HG03342 (cell line): Measurements from ENCODE around the gene RNF141.

Experiments
- ATAC-seq: cut with Tn5 transposase; IDR thresholded peaks from one replicate; pipeline ENCODE4 v1.9.1; 2021; ENCODE audit warnings: mild to moderate bottlenecking, moderate library complexity; ENCODE audit not compliant: unreplicated experiment

The RNF141 gene

DNA sequence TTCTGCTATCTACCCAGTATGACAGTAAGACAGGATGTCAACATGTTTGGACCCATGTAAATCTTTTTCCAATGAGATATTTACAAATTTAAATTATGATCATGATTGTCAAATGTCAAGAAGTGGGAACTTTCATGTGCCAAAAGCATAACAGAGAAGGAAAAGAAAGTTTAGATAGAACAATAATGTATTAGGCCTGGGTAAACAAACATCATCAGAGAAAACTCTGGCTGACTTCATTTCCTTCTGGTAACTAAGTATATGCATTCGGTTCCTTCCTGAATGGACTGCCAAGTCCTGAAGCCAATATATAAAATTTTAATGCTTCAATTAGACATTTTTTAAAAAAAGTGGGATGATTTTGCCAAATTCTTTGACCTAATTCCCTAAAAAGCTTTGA is 16.5 kb downstream of the RNF141 start:
- no peak for ATAC-seq

DNA sequence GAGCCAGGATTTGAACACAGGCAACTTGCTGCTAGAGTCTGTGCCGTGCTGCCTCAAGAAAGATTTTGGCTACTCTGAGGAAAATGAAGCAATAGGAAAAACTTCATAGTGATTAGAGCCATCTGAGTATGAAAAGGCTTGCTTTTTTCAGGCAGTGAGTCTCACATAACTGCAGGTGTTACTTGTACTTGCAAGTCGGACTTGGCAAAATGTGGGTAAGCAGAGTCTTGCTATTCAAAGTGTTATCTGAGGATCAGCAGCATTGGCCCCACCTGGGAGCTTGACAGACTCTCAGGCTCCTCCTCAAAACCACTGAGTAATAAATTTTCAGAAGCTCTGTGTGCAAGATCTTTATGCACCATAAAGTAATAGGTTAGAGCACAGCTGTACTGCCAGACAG is 18.1 kb downstream of the RNF141 start:
- no peak for ATAC-seq

- no peak for ATAC-seq
These were observed 18.7 kb downstream of the RNF141 start for GRCh38 chr11:10522276-10522675.

DNA sequence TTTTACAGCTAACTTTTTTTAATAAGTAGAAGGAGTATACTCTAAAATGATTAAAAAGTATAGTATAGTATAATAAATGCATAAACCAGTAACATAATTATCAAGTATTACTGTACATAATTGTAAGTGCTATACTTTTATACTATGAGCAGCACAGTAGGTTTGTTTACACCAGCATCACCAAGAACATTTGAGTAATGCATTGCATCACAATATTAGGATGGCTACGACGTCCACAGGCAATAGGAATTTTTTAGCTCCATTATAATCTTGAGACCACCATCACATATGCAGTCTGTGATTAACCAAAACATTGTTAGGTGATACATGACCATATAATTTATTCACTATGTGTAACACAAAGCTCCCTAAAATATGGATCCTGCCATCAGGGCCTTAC is 20.4 kb downstream of the RNF141 start:
- no peak for ATAC-seq

- no peak for ATAC-seq
These were observed 21.4 kb downstream of the RNF141 start for GRCh38 chr11:10519630-10520029.

DNA sequence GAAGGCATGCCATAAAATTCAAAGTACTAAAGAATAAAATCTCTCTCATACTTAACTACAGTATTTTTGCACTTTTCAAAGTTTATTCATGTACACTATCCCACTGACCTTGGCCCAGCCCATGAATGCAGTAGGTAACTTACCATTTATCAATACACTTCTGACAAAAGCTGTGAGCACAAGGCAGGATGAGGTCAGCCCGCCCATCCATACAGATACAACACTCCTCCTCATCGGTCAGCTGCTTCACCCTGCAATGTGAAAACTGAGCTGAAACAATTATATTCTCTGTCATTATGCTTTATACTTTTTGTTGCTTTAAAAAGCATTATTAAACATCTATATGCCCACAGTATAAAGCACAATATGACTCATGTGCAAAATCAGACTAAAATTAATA is 22.1 kb downstream of the RNF141 start:
- ATAC-seq = no peak

- ATAC-seq = no peak
These were observed 22.9 kb downstream of the RNF141 start for GRCh38 chr11:10518123-10518522.

GRCh38 chr11:10515418-10515817 is 25.6 kb downstream of the RNF141 start:
- no peak for ATAC-seq

- ATAC-seq = no peak
These were observed 26.3 kb downstream of the RNF141 start for GRCh38 chr11:10514709-10515108.

DNA sequence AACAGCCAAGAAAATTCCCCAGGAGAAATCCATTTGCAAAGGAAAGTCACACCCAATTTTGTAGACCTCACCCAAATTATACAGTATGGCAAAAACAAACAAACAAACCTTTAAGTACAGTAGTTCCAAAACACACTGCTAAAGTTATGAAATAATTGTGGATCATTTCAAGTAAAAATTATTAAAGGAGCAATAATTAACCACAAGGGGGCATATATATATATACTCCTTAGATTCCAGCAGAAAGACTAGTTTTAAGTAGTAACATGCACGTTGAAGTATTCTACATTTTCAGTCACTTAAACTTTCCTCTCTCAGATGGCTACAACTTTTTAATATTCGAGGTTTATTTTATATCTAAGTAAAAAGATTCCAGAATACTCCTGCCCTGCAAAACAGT is 26.8 kb downstream of the RNF141 start:
- ATAC-seq = no peak

- ATAC-seq = no peak
These were observed 29.8 kb downstream of the RNF141 start for GRCh38 chr11:10511181-10511621.

- ATAC-seq = no peak
These were observed 35.0 kb downstream of the RNF141 start for GRCh38 chr11:10506008-10506370.

DNA sequence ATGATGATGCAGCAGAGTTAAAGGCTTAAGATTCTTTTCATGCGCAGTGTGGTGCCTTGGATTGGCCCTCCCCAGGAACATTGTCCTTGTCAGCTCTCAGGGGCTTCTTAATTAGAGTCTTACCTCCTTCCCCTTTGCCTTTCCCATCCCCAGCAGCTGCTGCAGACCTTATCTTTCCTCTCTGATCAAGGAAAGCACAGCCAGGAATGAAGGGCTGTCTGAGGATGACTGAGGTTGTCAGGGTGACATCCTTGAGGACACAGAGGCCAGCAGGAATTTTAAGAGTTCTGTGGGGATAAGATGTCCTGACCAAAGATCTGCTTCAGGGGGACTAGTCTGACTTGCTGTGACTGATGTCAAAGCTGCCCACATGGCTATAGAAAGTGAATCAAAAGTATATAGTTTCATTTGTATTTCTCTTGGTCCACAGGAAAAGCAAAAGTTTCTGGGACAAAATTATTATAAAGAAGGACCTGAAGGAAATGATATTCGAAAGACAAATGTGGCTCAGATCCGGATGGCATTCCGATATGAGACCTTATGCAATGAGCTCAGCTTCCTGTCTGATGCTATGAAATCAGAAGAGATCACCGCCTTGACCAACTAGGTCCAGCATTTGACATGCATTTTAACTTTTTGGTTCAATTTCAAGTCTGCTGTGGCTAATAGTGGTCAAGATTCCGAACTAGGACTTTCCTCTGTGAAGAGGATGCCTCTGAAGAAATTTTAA is 35.5 kb downstream of the RNF141 start:
- ATAC-seq = no peak

GRCh38 chr11:10504490-10504889 is 36.5 kb downstream of the RNF141 start:
- ATAC-seq = no peak

DNA sequence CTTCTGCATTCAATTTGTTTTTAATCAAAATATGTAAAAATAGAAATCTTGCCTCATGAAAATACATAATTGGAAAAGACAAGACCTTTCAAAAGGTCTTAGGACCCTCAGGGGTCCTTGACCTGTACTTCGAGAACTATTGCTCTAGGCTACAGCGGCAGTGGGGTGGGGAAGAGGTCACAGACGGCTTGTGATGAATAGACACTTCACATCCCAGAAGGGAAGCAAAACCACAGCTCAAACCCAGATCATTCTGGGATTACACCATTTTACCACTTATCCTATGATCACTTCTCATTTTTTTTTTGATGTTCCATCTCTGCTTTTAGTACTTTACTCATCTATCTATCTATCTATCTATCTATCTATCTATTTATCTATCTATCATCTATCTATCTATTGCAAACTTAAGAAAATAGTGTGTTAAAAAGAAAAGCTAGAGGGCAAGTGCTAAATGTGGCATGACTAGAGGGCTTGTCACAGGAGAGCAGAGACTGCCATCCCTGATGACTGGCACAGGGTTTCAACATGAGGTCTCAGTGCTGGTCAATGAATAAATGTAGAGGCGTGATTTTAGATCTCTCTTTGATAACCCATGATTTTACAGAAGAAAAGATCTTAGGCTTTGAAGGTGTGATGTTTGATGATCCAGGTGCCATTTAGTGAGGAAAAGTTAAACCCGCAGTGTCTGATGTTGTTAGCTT is 37.1 kb downstream of the RNF141 start:
- ATAC-seq = no peak

- no peak for ATAC-seq
These were observed 37.8 kb downstream of the RNF141 start for GRCh38 chr11:10503221-10503620.

- ATAC-seq = no peak
These were observed 38.2 kb downstream of the RNF141 start for GRCh38 chr11:10502770-10503169.

DNA sequence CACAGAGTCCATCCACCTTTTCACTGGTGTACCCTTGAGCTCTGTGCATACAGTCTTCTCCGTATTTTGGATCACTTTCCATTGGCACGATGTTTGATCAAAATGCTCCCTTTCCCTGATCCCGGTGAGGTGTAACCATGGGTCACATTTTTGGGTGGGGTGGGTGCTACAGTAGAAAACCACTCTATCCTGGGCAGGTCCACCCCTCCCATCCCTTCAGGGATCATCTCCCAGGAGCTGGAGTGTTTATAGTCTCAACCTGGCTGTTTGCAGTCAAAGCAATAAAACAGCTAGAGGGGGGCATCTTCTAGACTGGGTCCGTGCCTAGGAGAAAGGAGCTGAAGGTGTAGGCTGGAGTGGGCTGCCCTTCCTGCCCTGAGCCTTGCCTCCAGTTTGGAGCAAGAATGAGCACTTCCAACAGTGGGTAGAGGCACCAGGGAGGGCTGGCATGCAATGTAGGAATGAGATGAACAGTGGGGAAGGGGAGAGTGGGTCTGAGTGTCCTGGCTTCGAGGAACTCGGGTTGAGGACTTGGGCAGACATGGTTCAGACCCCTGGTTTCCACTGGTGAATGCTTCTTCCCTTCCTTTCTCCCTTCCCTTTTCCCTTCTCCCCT is 38.8 kb downstream of the RNF141 start:
- ATAC-seq = no peak

DNA sequence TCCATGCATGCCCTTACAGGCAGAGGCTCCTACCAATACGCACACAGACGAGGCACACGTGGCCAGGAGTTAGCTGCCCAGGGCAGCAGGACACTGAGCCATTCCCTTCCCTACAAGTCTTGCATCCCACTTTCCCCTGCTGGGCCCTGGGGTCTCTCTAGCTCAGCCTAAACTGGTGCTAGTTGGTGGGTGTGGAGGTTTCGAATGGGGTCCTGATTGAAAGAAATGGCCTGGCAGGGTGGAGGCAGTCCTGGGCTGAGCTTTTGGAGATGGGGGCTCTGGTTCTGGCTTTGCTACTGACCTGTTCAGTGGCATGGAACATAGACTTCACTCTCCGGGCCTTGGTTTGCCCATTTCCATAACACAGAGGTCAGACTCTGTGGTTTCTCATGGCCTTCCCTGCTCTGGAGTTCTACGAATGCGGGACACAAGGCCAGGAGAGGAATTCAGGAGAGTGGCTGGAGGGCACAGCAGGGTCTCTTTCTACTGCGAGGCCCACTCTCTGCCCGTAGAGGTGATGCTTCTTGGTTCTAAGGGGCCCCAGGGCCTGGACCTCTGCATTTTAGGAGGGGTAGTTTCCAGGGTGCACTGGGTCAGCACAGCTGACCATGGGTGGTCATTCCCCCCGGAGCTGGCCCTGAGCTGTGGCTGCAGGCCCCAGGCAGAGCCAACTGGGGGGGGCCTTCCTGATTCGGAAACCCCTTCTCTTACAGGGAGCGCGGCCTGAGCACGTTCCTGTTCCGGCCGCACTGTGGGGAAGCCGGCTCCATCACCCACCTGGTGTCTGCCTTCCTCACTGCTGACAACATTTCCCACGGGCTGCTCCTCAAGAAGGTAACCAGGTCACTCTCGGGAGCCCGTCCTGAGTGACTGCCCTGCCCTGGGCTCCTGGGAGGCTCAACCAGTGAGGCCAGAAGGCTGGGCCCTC is 40.0 kb downstream of the RNF141 start:
- no peak for ATAC-seq

GRCh38 chr11:10499874-10500601 is 40.9 kb downstream of the RNF141 start:
- ATAC-seq = no peak
